Stimulated activated CD4-positive, alpha-beta T cell treated with anti-CD3 and anti-CD28 coated beads, Interleukin-4, amount 100 ng/mL, for 1 hour (primary cell): Measurements from ENCODE around the gene LMBR1L.

Experiments used
- DNase-seq: peaks from one replicate; pipeline ENCODE4 v3.0.0-alpha.2; 2020

The LMBR1L gene

GRCh38 chr12:49051373-49051764 lies 59.3 kb downstream of the LMBR1L start:
- no peak for DNase-seq

- DNase-seq, result no peak
Measured at GRCh38 chr12:49050507-49051372, 59.9 kb downstream of the LMBR1L start.

GRCh38 chr12:49049566-49050224 lies 61.0 kb downstream of the LMBR1L start:
- no peak for DNase-seq

- no peak for DNase-seq
Measured at GRCh38 chr12:49048953-49049352, 61.7 kb downstream of the LMBR1L start.
